GM23338 (cell line): Measurements from ENCODE around the gene TENM3. TPM values are rescaled to one million over a fixed set of nuclear protein-coding genes. Genes with fewer than 3 reads are reported as not detected.

Source experiments
- ATAC-seq: fragments of 200-7000 bp; cut with Tn5 transposase; 3 replicates; pipeline ENCODE4 v1.9.1; 2020
- DNase-seq: peaks from one replicate; pipeline ENCODE4 v3.0.0-alpha.2; 2015; ENCODE audit warnings: low spot score
- H2AFZ ChIP-seq: fragments of 200-600 bp; sonication (generic); 2 replicates; pipeline ENCODE4 v1.8.0; 2016; ENCODE audit warnings: antibody characterized with exemption, mild to moderate bottlenecking, moderate library complexity
- H3F3A ChIP-seq: fragments of 200-600 bp; sonication (generic); replicated peaks from 2 replicates; pipeline ENCODE4 v1.8.0; 2017; ENCODE audit warnings: antibody characterized with exemption, mixed run types, low read depth
- H3K27ac ChIP-seq: fragments of 200-600 bp; sonication (generic); 2 replicates; pipeline ENCODE4 v1.6.1; 2016; ENCODE audit warnings: low read depth
- H3K27me3 ChIP-seq: fragments of 200-600 bp; sonication (generic); 2 replicates; pipeline ENCODE4 v1.8.0; 2016; ENCODE audit warnings: mild to moderate bottlenecking, mixed run types, moderate library complexity; ENCODE audit not compliant: insufficient read depth
- H3K36me3 ChIP-seq: fragments of 200-600 bp; sonication (generic); 2 replicates; pipeline ENCODE4 v1.8.0; 2016; ENCODE audit warnings: mild to moderate bottlenecking; ENCODE audit not compliant: insufficient read depth
- H3K4me1 ChIP-seq: fragments of 200-600 bp; sonication (generic); 2 replicates; pipeline ENCODE4 v1.8.0; 2016; ENCODE audit warnings: mild to moderate bottlenecking, moderate library complexity; ENCODE audit not compliant: insufficient read depth
- H3K4me2 ChIP-seq: fragments of 200-600 bp; sonication (generic); 2 replicates; pipeline ENCODE4 v1.7.1; 2017; ENCODE audit warnings: mixed run types
- H3K4me3 ChIP-seq: fragments of 200-600 bp; sonication (generic); 2 replicates; pipeline ENCODE4 v1.6.1; 2016; ENCODE audit warnings: mixed run types
- H3K79me2 ChIP-seq: fragments of 200-600 bp; sonication (generic); replicated peaks from 2 replicates; pipeline ENCODE4 v1.8.0; 2017; ENCODE audit warnings: mild to moderate bottlenecking; ENCODE audit not compliant: insufficient read depth
- H3K9me2 ChIP-seq: fragments of 200-600 bp; sonication (generic); 2 replicates; pipeline ENCODE4 v1.8.0; 2017; ENCODE audit not compliant: insufficient read depth
- H4K20me1 ChIP-seq: fragments of 200-600 bp; sonication (generic); replicated peaks from 2 replicates; pipeline ENCODE4 v1.8.0; 2017; ENCODE audit warnings: mild to moderate bottlenecking; ENCODE audit not compliant: insufficient read depth
- H3K27ac Mint-ChIP-seq: 2 replicates; pipeline ENCODE4 v1.8.0; 2020; ENCODE audit warnings: inconsistent platforms, mild to moderate bottlenecking, moderate library complexity, mixed read lengths
- H3K27me3 Mint-ChIP-seq: 3 replicates; pipeline ENCODE4 v1.8.0; 2022; ENCODE audit warnings: low read depth, mild to moderate bottlenecking, moderate library complexity, mixed read lengths, inconsistent platforms; ENCODE audit not compliant: insufficient read depth, poor library complexity
- H3K36me3 Mint-ChIP-seq: 3 replicates; pipeline ENCODE4 v1.8.0; 2021; ENCODE audit warnings: low read depth, mild to moderate bottlenecking, inconsistent platforms, moderate library complexity, mixed read lengths
- H3K4me1 Mint-ChIP-seq: 3 replicates; pipeline ENCODE4 v1.8.0; 2020; ENCODE audit warnings: mild to moderate bottlenecking, inconsistent platforms, mixed read lengths
- H3K4me3 Mint-ChIP-seq: 3 replicates; pipeline ENCODE4 v1.8.0; 2021; ENCODE audit warnings: moderate library complexity, mild to moderate bottlenecking, inconsistent platforms, mixed read lengths
- H3K9me3 Mint-ChIP-seq: 3 replicates; pipeline ENCODE4 v1.8.0; 2020; ENCODE audit warnings: moderate library complexity, mild to moderate bottlenecking, inconsistent platforms, mixed read lengths
- CREB1 ChIP-seq: fragments of 250-450 bp; sonication (Bioruptor Pico); IDR thresholded peaks from 2 replicates; pipeline ENCODE4 v1.5.0; 2020; ENCODE audit warnings: low read depth, mild to moderate bottlenecking, moderate library complexity
- CTCF ChIP-seq, 2 experiments: fragments of 200-600 bp in 1 of 2; sonication (generic) in 1 of 2; conservative IDR thresholded peaks; 2 replicates each; pipeline versions ENCODE4 v1.5.1 to v1.6.1; 2016 to 2017; ENCODE audit warnings: antibody characterized with exemption in 2 of 2, low read depth in 2 of 2, mild to moderate bottlenecking in 2 of 2, moderate library complexity in 1 of 2
- NANOG ChIP-seq: IDR thresholded peaks from 2 replicates; pipeline ENCODE4 v1.6.1; 2016; ENCODE audit warnings: antibody characterized with exemption, borderline replicate concordance
- POLR2AphosphoS5 ChIP-seq: IDR thresholded peaks from 2 replicates; pipeline ENCODE4 v1.6.1; 2016; ENCODE audit warnings: antibody characterized with exemption, low read depth
- ZNF114 ChIP-seq: fragments of 250-450 bp; sonication (Bioruptor Pico); IDR thresholded peaks from 2 replicates; pipeline ENCODE4 v1.5.0; 2020; ENCODE audit warnings: mild to moderate bottlenecking, moderate library complexity
- ZNF462 ChIP-seq: fragments of 250-450 bp; sonication (Bioruptor Pico); IDR thresholded peaks from 2 replicates; pipeline ENCODE4 v1.5.0; 2020; ENCODE audit warnings: mild to moderate bottlenecking, moderate library complexity
- polyA plus RNA-seq: library from polyadenylated mRNA; unstranded; fragments of >200 nt; fragmentation: Nextera tagmentation; extraction: Ambion mirVana; gene quantifications from 2 replicates; pipeline ENCODE4 v1.2.1, GENCODE V29; 2016
- total RNA-seq: library from RNA; depleted of rRNA; stranded (reverse); fragments of >200 nt; shearing (Covaris generic); gene quantifications from 2 replicates; pipeline ENCODE4 v1.2.3, GENCODE V29; 2014

The TENM3 gene
- total and polyA plus RNA-seq, 2 experiments from 2014 or later, result 22.2 to 128 TPM

- TF ChIP-seq ZNF462 (CRISPR knock-in tag), result no peak
- no peak for TF ChIP-seq NANOG
- no peak for TF ChIP-seq CREB1 (CRISPR knock-in tag)
- no peak for TF ChIP-seq ZNF114
- TF ChIP-seq POLR2AphosphoS5, result no peak
Observed at GRCh38 chr4:182435401-182435800, 192.2 kb downstream of the TENM3 start (continued).

- H3K9me3 Mint-ChIP-seq, result no peaks in the 10 kb centered on the region
- Histone ChIP-seq H3K4me1 (no peaks in the 10 kb centered on the region; the same call in 1 of the 2 replicates), H3K36me3 (no peaks in the 10 kb centered on the region), H2AFZ (no peak overlapping the region), H3K79me2 (no peaks in the 10 kb centered on the region), H3K27ac (no peak overlapping the region), H3K9me2 (no peaks in the 10 kb centered on the region), H3K4me3 (no peak overlapping the region), H3K27me3 (peaks cover 16% of the 10 kb centered on the region), H4K20me1 (no peaks in the 10 kb centered on the region), H3F3A (no peaks in the 10 kb centered on the region), H3K4me2 (no peak overlapping the region)
- peaks cover 7% of the 10 kb centered on the region for H3K27me3 Mint-ChIP-seq
- peak; percentile 21 for DNase-seq
- TF ChIP-seq CTCF (conservative IDR thresholded peaks at IDR 0.05; ENCODE audit: low read depth in 2 of 2), result peak; percentile 38 to 63
- TF ChIP-seq ZNF114, result no peak
- peaks cover 12% of the 10 kb centered on the region for H3K4me1 Mint-ChIP-seq
- no peak overlapping the region for H3K27ac Mint-ChIP-seq
- H3K4me3 Mint-ChIP-seq, result no peak overlapping the region
- H3K36me3 Mint-ChIP-seq, result no peaks in the 10 kb centered on the region; the same call in 2 of the 3 replicates
- peak; percentile 29; the same call in 1 of the 3 replicates for ATAC-seq
Observed at GRCh38 chr4:182443070-182443469, 199.9 kb downstream of the TENM3 start.
